Erythroblast (primary cell): ENCODE data around the gene SPATA9.

Experiments
- GATA1 ChIP-seq: IDR thresholded peaks from 2 replicates; pipeline ENCODE4 v1.6.1; 2011; ENCODE audit warnings: low read depth, mild to moderate bottlenecking, control low read depth, low read length, moderate library complexity
- POLR2A ChIP-seq: IDR thresholded peaks from 2 replicates; pipeline ENCODE4 v1.6.1; 2011; ENCODE audit warnings: mild to moderate bottlenecking, low read length

GRCh38 chr5:95707055-95707454 lies 24.3 kb upstream of the SPATA9 start:
- TF ChIP-seq POLR2A, result no peak
- no peak for TF ChIP-seq GATA1
